Activated naive CD4-positive, alpha-beta T cell treated with anti-CD3 and anti-CD28 coated beads, Interleukin-2, amount 50 U/mL, for 72 hours (primary cell): Measurements from ENCODE around the gene LAMA5. TPM values are rescaled to one million over a fixed set of nuclear protein-coding genes. Genes with fewer than 3 reads are reported as not detected.

ENCODE experiments used
- ATAC-seq, 2 donors: fragments of 150-1000 bp; cut with Tn5 transposase; 2 replicates each; pipeline ENCODE4 v1.10.0; 2021; ENCODE audit warnings: mild to moderate bottlenecking in 2 of 2, moderate library complexity in 2 of 2
- DNase-seq, 2 donors: peaks; one replicate each; pipeline ENCODE4 v3.0.0; 2021 to 2022; ENCODE audit warnings: low spot score in 2 of 2
- H3K27ac Mint-ChIP-seq, 2 donors: one replicate each; pipeline ENCODE4 v1.8.0; 2022; ENCODE audit warnings: mild to moderate bottlenecking in 2 of 2, mixed read lengths in 2 of 2
- H3K36me3 Mint-ChIP-seq, 2 donors: one replicate each; pipeline ENCODE4 v1.8.0; 2022; ENCODE audit warnings: mixed read lengths in 2 of 2
- H3K9me3 Mint-ChIP-seq, 2 donors: one replicate each; pipeline ENCODE4 v1.8.0; 2022; ENCODE audit warnings: mixed read lengths in 2 of 2
- total RNA-seq, 2 donors: library from RNA; stranded (reverse); gene quantifications; one replicate each; pipeline ENCODE4 v1.2.3, GENCODE V29; 2022

Gene LAMA5
- total RNA-seq, 2 donors from 2014 or later: 0.36 to 0.95 TPM

DNA sequence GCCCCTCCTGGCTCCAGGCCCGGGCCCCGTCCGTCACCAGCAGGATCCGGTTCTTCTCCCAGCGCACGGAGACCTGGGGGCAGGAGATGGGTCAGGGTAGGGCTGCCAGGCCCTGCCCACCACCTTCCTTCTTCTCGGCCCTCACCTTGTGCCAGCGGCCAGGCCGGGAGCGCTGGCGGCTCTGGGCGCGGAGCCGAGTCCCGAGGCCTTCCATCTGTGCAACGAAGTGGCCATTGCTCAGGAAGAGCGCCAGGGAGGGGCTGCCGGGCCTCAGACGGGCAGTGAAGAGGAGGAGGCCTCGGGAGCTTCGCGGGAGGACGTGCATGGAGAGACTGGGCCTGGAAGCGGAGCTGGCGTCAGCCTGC lies 56.4 kb downstream of the LAMA5 start:
- Mint-ChIP-seq H3K27ac (no peak overlapping the region), H3K9me3 (no peaks in the 10 kb centered on the region), H3K36me3 (peaks cover 0 to 5% of the 10 kb centered on the region in 2 donors)
- ATAC-seq (peak in 1 of 2 donors; percentile 9), DNase-seq (no peak)

- ATAC-seq: peak in 1 of 2 donors; percentile 14
- Mint-ChIP-seq H3K9me3 (no peaks in the 10 kb centered on the region), H3K36me3 (peaks cover 0 to 9% of the 10 kb centered on the region in 2 donors)
These were observed 57.0 kb downstream of the LAMA5 start for GRCh38 chr20:62309947-62310756.

DNA sequence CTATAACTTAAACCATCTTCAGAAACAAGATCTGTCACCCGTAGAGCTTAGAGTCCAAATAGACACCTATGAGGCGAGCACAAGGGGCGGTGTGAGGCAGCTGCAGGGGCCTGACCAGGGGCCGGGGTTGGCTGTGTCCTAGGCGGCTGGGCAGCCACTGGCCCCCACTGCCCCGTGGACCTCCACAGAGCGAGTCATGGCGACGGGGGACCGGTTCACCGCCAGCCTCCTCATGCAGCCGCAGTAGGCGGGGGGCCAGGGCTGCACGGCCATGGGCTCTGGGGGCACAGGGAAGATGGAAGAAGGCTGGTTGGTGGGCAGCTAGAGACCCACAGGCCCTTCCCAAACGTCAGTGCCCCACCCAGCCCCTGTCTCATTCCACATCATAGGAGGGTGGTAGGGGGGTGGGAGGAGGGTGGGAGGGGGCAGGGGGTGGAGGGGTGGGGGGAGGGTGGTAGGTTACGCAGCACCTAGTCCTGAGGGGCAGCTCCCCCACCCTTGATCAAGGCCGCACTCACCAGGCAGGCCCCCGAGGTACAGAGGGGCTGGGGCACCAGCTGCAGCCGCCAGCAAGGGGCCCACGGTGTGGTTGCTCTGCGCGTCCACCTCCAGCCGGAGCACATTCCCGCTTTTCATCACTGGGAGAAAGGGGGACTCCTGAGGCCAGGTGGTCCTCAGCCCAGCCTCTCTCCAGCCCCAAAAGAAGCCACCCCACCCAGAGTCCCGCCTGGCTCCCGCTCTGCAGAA lies 57.7 kb downstream of the LAMA5 start:
- Mint-ChIP-seq H3K9me3 (no peaks in the 10 kb centered on the region), H3K27ac (no peak overlapping the region)

More at GRCh38 chr20:62309947-62310756, 57.0 kb downstream of the LAMA5 start:
- H3K27ac Mint-ChIP-seq: no peak overlapping the region
- DNase-seq: no peak

DNA sequence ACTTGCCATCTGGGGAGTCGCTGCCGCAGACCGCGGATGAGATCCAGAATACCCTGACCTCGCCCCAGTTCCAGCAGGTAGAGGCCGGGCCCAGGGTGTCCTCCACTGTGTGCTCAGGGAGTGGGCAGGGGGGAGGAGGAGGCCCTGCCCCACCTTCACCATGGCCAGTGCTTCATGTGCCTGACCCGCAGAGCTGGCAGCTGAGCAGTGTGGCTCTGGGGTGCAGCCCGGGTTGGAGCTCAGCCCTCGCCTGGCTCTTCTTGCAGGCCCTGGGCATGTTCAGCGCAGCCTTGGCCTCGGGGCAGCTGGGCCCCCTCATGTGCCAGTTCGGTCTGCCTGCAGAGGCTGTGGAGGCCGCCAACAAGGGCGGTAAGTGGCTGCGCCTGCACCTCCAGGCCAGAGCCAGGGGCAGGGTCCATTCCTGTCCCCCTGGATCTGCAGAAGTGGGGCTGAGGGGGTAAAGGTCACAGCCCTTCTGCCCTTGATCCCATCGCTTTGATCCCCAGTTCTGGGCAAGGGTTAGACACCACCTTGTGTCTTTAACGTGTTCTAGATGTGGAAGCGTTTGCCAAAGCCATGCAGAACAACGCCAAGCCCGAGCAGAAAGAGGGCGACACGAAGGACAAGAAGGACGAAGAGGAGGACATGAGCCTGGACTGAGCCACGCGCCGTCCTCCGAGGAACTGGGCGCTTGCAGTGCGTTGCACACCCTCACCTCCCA lies 58.9 kb downstream of the LAMA5 start:
- no peak for DNase-seq
- ATAC-seq: no peak
- Mint-ChIP-seq H3K36me3 (peaks cover 13 to 26% of the 10 kb centered on the region in 2 donors), H3K9me3 (no peaks in the 10 kb centered on the region), H3K27ac (peak overlapping the region in 1 of 2 donors; percentile 70)

More for the DNA sequence above, 57.7 kb downstream of the LAMA5 start:
- DNase-seq: no peak
- peaks cover 3 to 16% of the 10 kb centered on the region in 2 donors for H3K36me3 Mint-ChIP-seq
- no peak for ATAC-seq

DNA sequence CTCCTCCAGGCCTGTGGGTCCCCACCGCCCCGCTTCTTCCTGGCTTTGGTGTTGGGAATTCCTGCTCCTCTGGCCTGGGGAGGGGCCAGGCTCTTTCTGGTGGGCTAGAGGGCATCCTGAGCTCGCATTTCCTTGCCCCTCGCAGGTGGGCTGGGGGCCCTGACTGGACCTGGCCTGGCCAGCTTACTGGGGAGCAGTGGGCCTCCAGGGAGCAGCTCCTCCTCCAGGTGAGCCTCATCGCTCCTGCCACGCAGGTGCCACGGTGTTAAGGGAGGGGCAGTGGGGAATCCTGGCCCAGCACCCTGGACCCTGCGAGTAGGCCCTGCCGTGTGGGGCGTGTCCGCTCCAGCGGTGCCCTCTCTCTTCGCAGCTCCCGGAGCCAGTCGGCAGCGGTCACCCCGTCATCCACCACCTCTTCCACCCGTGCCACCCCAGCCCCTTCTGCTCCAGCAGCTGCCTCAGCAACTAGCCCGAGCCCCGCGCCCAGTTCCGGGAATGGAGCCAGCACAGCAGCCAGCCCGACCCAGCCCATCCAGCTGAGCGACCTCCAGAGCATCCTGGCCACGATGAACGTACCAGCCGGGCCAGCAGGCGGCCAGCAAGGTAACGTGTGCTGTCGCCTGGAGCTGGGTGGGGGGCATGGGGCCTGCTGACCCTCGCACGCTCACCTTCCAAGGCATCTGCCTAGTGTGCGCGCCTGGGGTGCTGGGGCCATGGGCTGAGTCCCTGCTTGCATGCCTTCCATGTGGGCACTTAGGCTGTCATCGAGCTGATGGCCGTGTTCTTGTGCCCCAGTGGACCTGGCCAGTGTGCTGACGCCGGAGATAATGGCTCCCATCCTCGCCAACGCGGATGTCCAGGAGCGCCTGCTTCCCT lies 59.6 kb downstream of the LAMA5 start:
- no peak for ATAC-seq
- DNase-seq: no peak
- no peaks in the 10 kb centered on the region for H3K9me3 Mint-ChIP-seq
- H3K27ac Mint-ChIP-seq: peak overlapping the region in 1 of 2 donors; percentile 70
- peaks cover 13 to 26% of the 10 kb centered on the region in 2 donors for H3K36me3 Mint-ChIP-seq

DNA sequence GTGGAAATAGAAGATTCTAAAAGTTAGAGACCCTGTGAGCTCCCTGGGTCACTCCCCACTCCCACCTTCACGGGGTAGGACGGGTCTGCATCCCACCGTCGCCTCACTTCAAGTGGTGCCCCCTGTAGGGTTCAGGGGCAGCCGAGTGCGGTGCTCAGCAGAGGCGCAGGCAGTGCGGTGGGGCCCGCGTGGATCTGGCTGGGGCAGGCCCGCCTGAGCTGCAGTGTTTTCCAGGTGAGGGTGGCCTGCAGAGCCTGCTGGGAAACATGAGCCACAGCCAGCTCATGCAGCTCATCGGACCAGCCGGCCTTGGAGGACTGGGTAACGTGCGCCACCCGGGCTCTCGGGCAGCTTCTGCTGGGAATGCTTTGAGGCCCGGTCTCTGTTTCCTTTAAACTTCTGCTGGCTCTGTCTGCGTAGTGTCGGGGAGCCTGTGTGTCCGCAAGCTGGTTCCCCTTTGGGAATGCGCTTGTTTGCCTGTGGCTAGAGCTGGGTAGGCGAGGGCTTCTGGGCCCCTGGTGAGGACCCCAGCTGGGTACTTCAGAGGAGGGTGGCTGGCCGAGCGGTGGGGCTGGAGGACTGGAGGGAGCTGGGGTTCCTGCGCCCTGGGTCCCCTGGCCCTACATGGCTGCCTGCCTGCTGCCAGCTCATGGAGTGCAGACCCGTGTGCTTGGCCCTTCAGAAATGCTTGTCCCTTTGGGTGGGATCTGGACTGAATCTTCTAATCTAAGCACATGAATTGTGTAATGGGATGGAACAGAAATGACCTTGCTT lies 60.5 kb downstream of the LAMA5 start:
- H3K9me3 Mint-ChIP-seq: no peaks in the 10 kb centered on the region
- no peak overlapping the region for H3K27ac Mint-ChIP-seq
- peaks cover 13 to 31% of the 10 kb centered on the region in 2 donors for H3K36me3 Mint-ChIP-seq
- DNase-seq (no peak), ATAC-seq (no peak)

- no peaks in the 10 kb centered on the region for H3K9me3 Mint-ChIP-seq
- peak overlapping the region in 1 of 2 donors; percentile 25 for H3K27ac Mint-ChIP-seq
- peaks cover 13 to 31% of the 10 kb centered on the region in 2 donors for H3K36me3 Mint-ChIP-seq
- DNase-seq (no peak), ATAC-seq (no peak)
These were observed 61.2 kb downstream of the LAMA5 start for GRCh38 chr20:62305765-62306413.

GRCh38 chr20:62305149-62305764 lies 61.9 kb downstream of the LAMA5 start:
- peak overlapping the region; percentile 25 to 94 for H3K27ac Mint-ChIP-seq
- H3K9me3 Mint-ChIP-seq: no peaks in the 10 kb centered on the region
- ATAC-seq (no peak), DNase-seq (no peak)
- peaks cover 13 to 31% of the 10 kb centered on the region in 2 donors for H3K36me3 Mint-ChIP-seq

GRCh38 chr20:62304331-62305148 lies 62.6 kb downstream of the LAMA5 start:
- ATAC-seq (no peak), DNase-seq (no peak)
- Mint-ChIP-seq H3K36me3 (peaks cover 13 to 31% of the 10 kb centered on the region in 2 donors), H3K27ac (peak overlapping the region; percentile 94 to 98), H3K9me3 (no peaks in the 10 kb centered on the region)

GRCh38 chr20:62303340-62304226 lies 63.5 kb downstream of the LAMA5 start:
- Mint-ChIP-seq H3K9me3 (no peaks in the 10 kb centered on the region), H3K27ac (peak overlapping the region; percentile 94 to 98), H3K36me3 (peaks cover 13 to 31% of the 10 kb centered on the region in 2 donors)
- no peak for DNase-seq
- ATAC-seq: peak in 1 of 2 donors; percentile 14

GRCh38 chr20:62303062-62303339 lies 64.1 kb downstream of the LAMA5 start:
- Mint-ChIP-seq H3K27ac (peak overlapping the region; percentile 14 to 98), H3K36me3 (peaks cover 13 to 31% of the 10 kb centered on the region in 2 donors), H3K9me3 (no peaks in the 10 kb centered on the region)
- DNase-seq: no peak
- ATAC-seq: no peak

GRCh38 chr20:62302341-62303061 lies 64.6 kb downstream of the LAMA5 start, which contains the start of gene ADRM1:
TSS of gene ADRM1 (plus strand) at chr20:62302997. CDS start at chr20:62303569, 572 bp downstream.
- H3K9me3 Mint-ChIP-seq: no peaks in the 10 kb centered on the region
- ATAC-seq: peak; percentile 85
- peaks cover 13 to 31% of the 10 kb centered on the region in 2 donors for H3K36me3 Mint-ChIP-seq
- DNase-seq: peak; percentile 99
- peak within 1 kb of the TSS; percentile 98 to 100 for H3K27ac Mint-ChIP-seq
